Fibroblast of lung (primary cell): ENCODE results near the gene MAP1LC3A.

Experiments used
- EZH2 ChIP-seq: IDR thresholded peaks from 2 replicates; pipeline ENCODE4 v1.5.1; 2012; ENCODE audit warnings: low read length, control low read depth, mild to moderate bottlenecking; ENCODE audit errors: missing control alignments
- TF ChIP-seq, protein P1 (sequence below), 2 donors: IDR thresholded peaks in 1 of 2; conservative IDR thresholded peaks in 1 of 2; 1 replicate in 1 of 2; 2 replicates in 1 of 2; pipeline ENCODE4 v1.5.1; 2011 to 2012; ENCODE audit warnings: low read length in 2 of 2, control low read depth in 1 of 2, inconsistent platforms in 1 of 2, low read depth in 1 of 2, mild to moderate bottlenecking in 1 of 2

DNA sequence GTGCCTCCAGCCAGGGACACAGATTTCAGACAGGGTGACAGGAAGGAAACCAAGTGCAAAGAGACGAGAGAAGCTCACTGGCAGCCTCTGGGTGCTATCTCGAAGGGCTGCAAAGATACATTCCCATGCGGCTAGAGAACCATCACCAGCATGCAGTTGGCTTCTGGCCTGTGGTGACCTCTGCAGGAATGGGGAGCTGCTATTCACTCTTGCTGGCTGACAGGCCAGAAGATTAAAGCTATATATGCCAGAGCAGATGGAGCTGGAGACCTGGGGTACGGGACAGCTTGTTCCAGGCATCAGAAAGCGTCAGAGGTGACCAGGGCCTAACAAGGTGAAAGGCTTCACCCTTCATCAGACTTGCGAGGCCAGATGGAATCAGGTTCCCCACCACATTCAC lies 20.0 kb downstream of the MAP1LC3A start:
- TF ChIP-seq EZH2, result no peak
- TF ChIP-seq, protein P1, sequence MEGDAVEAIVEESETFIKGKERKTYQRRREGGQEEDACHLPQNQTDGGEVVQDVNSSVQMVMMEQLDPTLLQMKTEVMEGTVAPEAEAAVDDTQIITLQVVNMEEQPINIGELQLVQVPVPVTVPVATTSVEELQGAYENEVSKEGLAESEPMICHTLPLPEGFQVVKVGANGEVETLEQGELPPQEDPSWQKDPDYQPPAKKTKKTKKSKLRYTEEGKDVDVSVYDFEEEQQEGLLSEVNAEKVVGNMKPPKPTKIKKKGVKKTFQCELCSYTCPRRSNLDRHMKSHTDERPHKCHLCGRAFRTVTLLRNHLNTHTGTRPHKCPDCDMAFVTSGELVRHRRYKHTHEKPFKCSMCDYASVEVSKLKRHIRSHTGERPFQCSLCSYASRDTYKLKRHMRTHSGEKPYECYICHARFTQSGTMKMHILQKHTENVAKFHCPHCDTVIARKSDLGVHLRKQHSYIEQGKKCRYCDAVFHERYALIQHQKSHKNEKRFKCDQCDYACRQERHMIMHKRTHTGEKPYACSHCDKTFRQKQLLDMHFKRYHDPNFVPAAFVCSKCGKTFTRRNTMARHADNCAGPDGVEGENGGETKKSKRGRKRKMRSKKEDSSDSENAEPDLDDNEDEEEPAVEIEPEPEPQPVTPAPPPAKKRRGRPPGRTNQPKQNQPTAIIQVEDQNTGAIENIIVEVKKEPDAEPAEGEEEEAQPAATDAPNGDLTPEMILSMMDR (conservative IDR thresholded peaks at IDR 0.05 in 1 of 2, IDR thresholded peaks at IDR 0.05 in 1 of 2; ENCODE audit: low read depth in 1 of 2, low read length in 2 of 2), result no peak
